Subcutaneous abdominal adipose tissue (tissue), 5 donors: ENCODE data around the gene ITGA5.

ENCODE experiments used
- H3K27ac ChIP-seq: one replicate; pipeline ENCODE4 v1.7.0; 2013; ENCODE audit warnings: low read depth, mild to moderate bottlenecking, inconsistent platforms, low read length, moderate library complexity
- H3K27me3 ChIP-seq, 5 donors: one replicate each; pipeline ENCODE4 v1.7.0; 2013; ENCODE audit warnings: low read length in 5 of 5, inconsistent platforms in 1 of 5; ENCODE audit not compliant: control insufficient read depth in 5 of 5, insufficient read depth in 4 of 5
- H3K36me3 ChIP-seq, 5 donors: one replicate each; pipeline ENCODE4 v1.7.0; 2013; ENCODE audit warnings: low read length in 5 of 5; ENCODE audit not compliant: control insufficient read depth in 5 of 5, insufficient read depth in 5 of 5
- H3K4me1 ChIP-seq, 5 donors: one replicate each; pipeline ENCODE4 v1.7.0; 2013; ENCODE audit warnings: low read length in 5 of 5, mild to moderate bottlenecking in 3 of 5, moderate library complexity in 1 of 5; ENCODE audit not compliant: control insufficient read depth in 5 of 5, insufficient read depth in 5 of 5
- H3K4me3 ChIP-seq, 5 donors: one replicate each; pipeline ENCODE4 v1.7.0; 2013; ENCODE audit warnings: low read length in 5 of 5, low read depth in 1 of 5
- H3K9ac ChIP-seq, 5 donors: one replicate each; pipeline ENCODE4 v1.7.0; 2013; ENCODE audit warnings: low read length in 5 of 5, mild to moderate bottlenecking in 4 of 5, moderate library complexity in 3 of 5
- H3K9me3 ChIP-seq, 5 donors: one replicate each; pipeline ENCODE4 v1.7.0; 2013; ENCODE audit warnings: low read length in 5 of 5; ENCODE audit not compliant: control insufficient read depth in 5 of 5
- donor health status: healthy.
- donor health status: healthy.
- donor health status: healthy.
- donor health status: healthy.
- donor health status: healthy.

Gene ITGA5

GRCh38 chr12:54423816-54424150 is 4.7 kb upstream of the ITGA5 start:
- H3K9me3 ChIP-seq = no peaks in the 10 kb centered on the region
- H3K4me3 ChIP-seq = no peak overlapping the region
- no peak overlapping the region for H3K9ac ChIP-seq
- peaks cover 0 to 13% (median 0%) of the 10 kb centered on the region in 5 donors for H3K27me3 ChIP-seq
- H3K27ac ChIP-seq = no peak overlapping the region
- H3K4me1 ChIP-seq = peaks cover 24 to 61% (median 52%) of the 10 kb centered on the region in 5 donors
- no peaks in the 10 kb centered on the region for H3K36me3 ChIP-seq

- Histone ChIP-seq H3K36me3 (no peaks in the 10 kb centered on the region), H3K27me3 (peaks cover 0 to 6% (median 0%) of the 10 kb centered on the region in 5 donors), H3K4me3 (no peak overlapping the region), H3K9me3 (no peaks in the 10 kb centered on the region), H3K9ac (no peak overlapping the region), H3K4me1 (peaks cover 12 to 51% (median 48%) of the 10 kb centered on the region in 5 donors), H3K27ac (peak overlapping the region; percentile 92)
Measured at GRCh38 chr12:54421879-54422250, 2.8 kb upstream of the ITGA5 start.

GRCh38 chr12:54421175-54421878 is 2.3 kb upstream of the ITGA5 start:
- no peak overlapping the region for H3K4me3 ChIP-seq
- peak overlapping the region; percentile 92 for H3K27ac ChIP-seq
- peaks cover 10 to 51% (median 48%) of the 10 kb centered on the region in 5 donors for H3K4me1 ChIP-seq
- H3K9ac ChIP-seq = peak overlapping the region in 1 of 5 donors; percentile 81
- no peaks in the 10 kb centered on the region for H3K36me3 ChIP-seq
- H3K9me3 ChIP-seq = no peaks in the 10 kb centered on the region
- H3K27me3 ChIP-seq = peaks cover 0 to 6% (median 0%) of the 10 kb centered on the region in 5 donors

- peak overlapping the region; percentile 92 for H3K27ac ChIP-seq
- H3K27me3 ChIP-seq = peaks cover 0 to 6% (median 0%) of the 10 kb centered on the region in 5 donors
- H3K9me3 ChIP-seq = no peaks in the 10 kb centered on the region
- H3K9ac ChIP-seq = peak overlapping the region in 1 of 5 donors; percentile 81
- H3K4me1 ChIP-seq = peaks cover 10 to 51% (median 46%) of the 10 kb centered on the region in 5 donors
- no peaks in the 10 kb centered on the region for H3K36me3 ChIP-seq
- H3K4me3 ChIP-seq = no peak overlapping the region
Measured at GRCh38 chr12:54420766-54421144, 1.7 kb upstream of the ITGA5 start.

GRCh38 chr12:54418441-54419087 is 502 bp downstream of the ITGA5 start:
- Histone ChIP-seq H3K4me1 (peaks cover 14 to 64% (median 61%) of the 10 kb centered on the region in 5 donors), H3K4me3 (peak overlapping the region; percentile 74 to 91 (median 85)), H3K27me3 (peaks cover 0 to 6% (median 0%) of the 10 kb centered on the region in 5 donors), H3K27ac (peak overlapping the region; percentile 92), H3K9me3 (no peaks in the 10 kb centered on the region), H3K36me3 (no peaks in the 10 kb centered on the region), H3K9ac (peak overlapping the region; percentile 56 to 88 (median 86))

- Histone ChIP-seq H3K9ac (peak overlapping the region; percentile 79 to 88 (median 86)), H3K27ac (peak overlapping the region; percentile 92), H3K4me1 (peaks cover 20 to 71% (median 68%) of the 10 kb centered on the region in 5 donors), H3K36me3 (no peaks in the 10 kb centered on the region), H3K9me3 (no peaks in the 10 kb centered on the region), H3K27me3 (peaks cover 0 to 6% (median 0%) of the 10 kb centered on the region in 5 donors), H3K4me3 (peak overlapping the region; percentile 74 to 91 (median 85))
Measured at GRCh38 chr12:54417712-54418440, 1.2 kb downstream of the ITGA5 start.

- Histone ChIP-seq H3K4me3 (peak overlapping the region; percentile 74 to 90 (median 82)), H3K9me3 (no peaks in the 10 kb centered on the region), H3K27me3 (peaks cover 0 to 6% (median 0%) of the 10 kb centered on the region in 5 donors), H3K27ac (peak overlapping the region; percentile 92), H3K9ac (peak overlapping the region in 4 of 5 donors; percentile 3 to 88 (median 82)), H3K36me3 (peaks cover 0 to 3% (median 0%) of the 10 kb centered on the region in 5 donors), H3K4me1 (peaks cover 20 to 80% (median 77%) of the 10 kb centered on the region in 5 donors)
Measured at GRCh38 chr12:54416687-54417603, 2.1 kb downstream of the ITGA5 start.

GRCh38 chr12:54415221-54415929 is 3.7 kb downstream of the ITGA5 start:
- Histone ChIP-seq H3K27ac (peak overlapping the region; percentile 16), H3K9me3 (no peaks in the 10 kb centered on the region), H3K27me3 (no peaks in the 10 kb centered on the region), H3K4me3 (peak overlapping the region in 1 of 5 donors; percentile 17), H3K9ac (no peak overlapping the region), H3K36me3 (peaks cover 0 to 11% (median 0%) of the 10 kb centered on the region in 5 donors), H3K4me1 (peaks cover 15 to 79% (median 69%) of the 10 kb centered on the region in 5 donors)
